GM20000 (cell line): ENCODE results near the gene PHF10.

Experiments used
- DNase-seq: peaks from one replicate; pipeline ENCODE4 v3.0.0; 2012; ENCODE audit warnings: low spot score
- CTCF ChIP-seq: IDR thresholded peaks from 2 replicates; pipeline ENCODE4 v1.5.1; 2012; ENCODE audit warnings: mild to moderate bottlenecking, control low read depth; ENCODE audit errors: extremely low read depth, missing control alignments

The PHF10 gene

DNA sequence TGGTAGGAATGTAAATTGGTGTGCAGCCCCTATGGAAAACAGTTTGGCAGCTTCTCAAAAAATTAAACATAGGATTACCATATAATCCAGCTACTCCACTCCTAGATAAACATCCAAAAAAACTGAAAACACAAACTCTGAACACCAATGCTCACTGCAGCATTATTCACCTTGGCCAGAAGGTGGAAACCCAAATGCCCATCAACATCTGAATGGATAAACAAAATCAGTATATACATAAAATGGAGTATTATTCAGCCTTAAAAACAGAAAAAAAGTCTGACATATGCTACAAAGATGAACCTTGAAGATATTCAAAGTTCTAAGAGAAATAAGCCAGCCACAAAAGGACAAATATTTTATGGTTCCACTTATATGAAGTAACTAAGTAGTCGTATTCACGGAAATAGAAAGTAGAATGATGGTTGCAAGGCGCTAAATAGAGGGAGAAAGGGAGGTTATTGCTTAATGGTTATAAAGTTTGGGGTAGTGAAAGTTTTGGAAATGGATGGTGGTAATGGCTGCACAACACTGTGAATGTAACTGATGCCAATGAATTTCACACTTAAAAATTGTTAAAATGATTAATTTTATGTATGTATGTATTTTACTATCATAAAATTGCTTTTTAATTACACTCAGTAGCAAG lies 4.0 kb downstream of the PHF10 start:
- no peak for DNase-seq
- no peak for TF ChIP-seq CTCF

GRCh38 chr6:169719117-169719516 lies 5.2 kb downstream of the PHF10 start:
- DNase-seq, result no peak
- TF ChIP-seq CTCF, result no peak

GRCh38 chr6:169714595-169714994 lies 9.7 kb downstream of the PHF10 start:
- TF ChIP-seq CTCF, result no peak
- no peak for DNase-seq

GRCh38 chr6:169714178-169714577 lies 10.1 kb downstream of the PHF10 start:
- no peak for TF ChIP-seq CTCF
- DNase-seq, result no peak

DNA sequence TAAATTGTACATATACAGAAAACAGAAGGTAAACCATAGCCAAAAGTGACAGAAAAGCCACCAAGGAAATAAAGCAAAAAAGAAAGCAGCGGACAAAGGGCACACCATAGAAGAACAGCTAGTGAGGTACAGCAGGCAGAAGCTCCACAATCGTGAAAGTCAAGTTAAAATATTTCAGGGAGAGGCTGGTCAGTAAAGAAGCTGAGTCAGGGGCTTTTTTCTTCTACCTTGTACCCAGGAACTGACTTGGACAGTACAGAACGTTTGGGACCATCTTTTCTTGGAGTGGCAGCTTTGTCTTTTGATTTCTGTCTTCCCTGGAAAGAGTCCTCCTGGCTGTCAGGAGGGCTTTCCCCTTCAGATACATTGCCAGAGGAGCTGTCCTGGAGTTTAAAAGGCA lies 14.3 kb downstream of the PHF10 start:
- no peak for TF ChIP-seq CTCF
- DNase-seq, result no peak

DNA sequence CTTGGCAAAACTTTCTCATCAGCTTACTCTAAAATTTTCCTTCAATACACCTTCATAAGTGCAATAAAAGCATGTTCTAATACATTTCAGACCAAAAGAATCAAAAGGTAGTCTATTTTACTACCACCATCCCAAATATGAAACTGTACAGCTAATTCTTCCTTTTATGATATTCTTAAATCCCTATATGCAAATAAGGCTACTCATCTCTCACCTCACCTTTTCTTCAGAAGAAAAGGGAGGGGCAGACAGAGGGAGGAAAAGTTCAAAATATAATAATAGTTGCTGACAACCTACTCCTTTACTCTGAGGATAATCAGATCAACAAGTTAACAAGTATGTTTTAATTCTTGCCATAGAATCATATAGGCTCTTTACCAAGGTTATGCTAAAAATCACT lies 15.0 kb downstream of the PHF10 start:
- TF ChIP-seq CTCF, result no peak
- DNase-seq, result no peak

GRCh38 chr6:169707772-169708171 lies 16.5 kb downstream of the PHF10 start:
- no peak for TF ChIP-seq CTCF
- DNase-seq, result no peak
